HG03280 (cell line): ENCODE results near the gene GRIK3.

Experiments used
- ATAC-seq: cut with Tn5 transposase; IDR thresholded peaks from one replicate; pipeline ENCODE4 v1.9.1; 2021; ENCODE audit warnings: mild to moderate bottlenecking, moderate library complexity; ENCODE audit not compliant: unreplicated experiment

The GRIK3 gene

DNA sequence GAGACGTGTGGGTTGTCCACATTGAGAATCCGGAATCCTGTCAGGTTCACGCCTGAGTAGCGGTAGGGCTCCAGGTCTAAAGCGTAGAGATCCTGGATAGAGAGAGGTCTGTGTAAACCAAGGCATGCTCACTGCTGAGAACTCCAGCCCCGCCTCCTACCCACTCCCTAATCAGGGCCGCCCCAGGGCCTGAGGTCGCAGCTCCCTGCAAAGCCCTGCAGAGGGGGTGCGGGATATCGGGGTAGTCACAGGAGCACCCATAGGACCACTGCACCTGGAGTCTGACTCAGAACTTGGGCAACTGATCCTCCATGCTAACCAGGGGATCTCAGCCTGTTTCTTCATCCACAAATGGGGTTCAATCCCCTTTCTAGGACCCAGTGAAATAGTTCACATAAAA, 174.4 kb downstream of the GRIK3 start:
- no peak for ATAC-seq

DNA sequence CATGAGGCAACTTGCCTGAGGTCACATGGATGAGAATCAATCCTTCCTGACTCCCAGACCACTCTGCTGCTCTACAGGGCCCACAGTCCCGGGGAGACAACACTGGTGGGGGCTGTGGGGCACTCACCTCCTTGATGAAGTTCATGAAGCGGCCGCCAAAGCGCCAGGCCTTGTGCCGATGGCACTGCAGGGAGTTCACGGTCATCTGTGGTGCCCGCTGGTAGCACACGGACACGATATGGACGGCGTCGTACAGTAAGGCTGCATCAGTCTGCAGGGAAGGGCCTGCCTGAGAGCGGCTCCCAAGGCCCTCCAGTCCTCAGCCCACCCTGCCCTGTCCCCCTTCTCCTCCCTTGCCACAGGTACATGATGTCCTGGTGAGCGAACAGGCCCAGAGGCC, 175.3 kb downstream of the GRIK3 start:
- ATAC-seq: no peak

GRCh38 chr1:36858553-36858952, 175.8 kb downstream of the GRIK3 start:
- ATAC-seq: no peak

DNA sequence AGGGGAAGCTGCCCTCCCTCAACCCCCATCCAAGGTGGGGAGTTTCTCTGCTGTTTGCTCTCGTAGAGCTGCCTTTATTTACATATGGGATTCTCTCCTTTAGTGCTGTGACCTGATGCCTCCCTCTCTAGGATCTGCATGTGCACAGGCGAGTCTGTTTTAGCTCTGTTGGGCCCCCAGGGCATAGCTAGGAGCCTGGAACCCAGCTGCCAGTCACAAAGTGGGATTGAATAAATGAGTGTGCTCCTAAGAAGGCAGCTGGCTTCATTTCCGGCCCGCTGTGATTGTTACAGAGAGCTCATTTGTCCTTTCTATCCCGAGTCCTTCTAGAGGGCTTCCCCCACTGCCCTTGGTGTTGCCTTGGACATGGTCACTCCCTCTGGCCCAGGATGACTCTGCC, 176.6 kb downstream of the GRIK3 start:
- no peak for ATAC-seq

DNA sequence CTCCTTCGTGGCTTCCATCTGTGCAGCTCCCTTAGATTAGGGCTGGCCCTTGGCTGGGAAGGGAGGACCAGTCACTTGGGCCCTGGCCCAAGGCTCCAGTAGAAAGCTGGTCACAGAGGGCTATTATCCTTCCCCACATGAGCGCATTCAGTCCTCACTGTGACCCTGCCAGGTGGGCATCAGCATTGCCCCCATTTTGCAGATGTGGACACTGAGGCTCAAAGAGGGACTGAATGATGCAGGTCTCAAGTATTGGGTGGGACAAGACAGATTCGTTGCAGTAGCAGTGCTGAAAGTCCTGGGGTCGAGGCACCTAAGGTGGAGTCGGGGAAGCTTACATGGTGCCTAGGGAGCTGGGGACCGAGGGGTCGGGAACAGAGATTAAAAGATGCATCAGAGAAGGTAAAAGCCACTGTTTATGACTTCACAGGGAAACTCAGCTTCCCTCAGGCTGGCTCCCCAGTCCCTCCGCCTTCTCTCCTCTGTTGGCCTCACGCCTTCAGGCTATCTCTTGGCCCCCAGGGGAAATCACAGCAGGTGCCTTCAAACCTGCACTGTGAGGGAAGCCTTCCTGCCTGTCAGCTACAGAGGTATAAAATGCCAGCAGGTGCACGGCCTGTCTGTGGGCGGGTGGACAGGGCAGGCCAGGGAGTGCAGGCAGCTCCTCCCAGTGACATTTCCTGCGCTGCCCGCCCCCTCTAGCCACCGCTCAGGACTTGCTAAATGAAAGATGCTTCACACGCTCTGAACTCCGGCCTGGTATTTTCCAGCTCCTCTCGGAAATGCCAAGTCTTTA, 178.4 kb downstream of the GRIK3 start:
- ATAC-seq: no peak

GRCh38 chr1:36853638-36854037, 180.7 kb downstream of the GRIK3 start:
- no peak for ATAC-seq

- ATAC-seq: no peak
Observed at GRCh38 chr1:36852586-36852985, 181.7 kb downstream of the GRIK3 start.

DNA sequence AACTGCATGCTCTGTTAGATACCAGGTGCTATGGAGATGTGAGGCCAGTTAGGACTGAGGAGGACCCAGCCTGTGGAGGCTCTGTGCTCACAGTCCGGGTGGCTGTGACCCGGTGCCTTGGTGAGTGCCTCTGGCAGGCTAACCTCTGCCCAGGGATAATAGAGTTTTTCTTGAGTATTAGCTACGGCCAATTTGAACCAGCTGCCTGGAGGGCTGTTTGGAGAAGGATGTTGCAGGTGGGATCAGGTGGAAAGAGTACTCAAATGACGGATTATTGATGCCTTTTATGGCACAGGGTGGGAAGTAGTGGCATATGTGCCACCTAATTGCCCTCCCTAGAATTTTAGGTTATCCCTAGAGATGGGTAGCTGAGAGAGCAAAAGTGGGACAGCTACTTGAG, 182.7 kb downstream of the GRIK3 start:
- ATAC-seq: no peak

GRCh38 chr1:36851087-36851486, 183.2 kb downstream of the GRIK3 start:
- ATAC-seq: no peak

GRCh38 chr1:36849956-36850355, 184.4 kb downstream of the GRIK3 start:
- ATAC-seq: no peak

- no peak for ATAC-seq
Observed at GRCh38 chr1:36847761-36848160, 186.6 kb downstream of the GRIK3 start.

DNA sequence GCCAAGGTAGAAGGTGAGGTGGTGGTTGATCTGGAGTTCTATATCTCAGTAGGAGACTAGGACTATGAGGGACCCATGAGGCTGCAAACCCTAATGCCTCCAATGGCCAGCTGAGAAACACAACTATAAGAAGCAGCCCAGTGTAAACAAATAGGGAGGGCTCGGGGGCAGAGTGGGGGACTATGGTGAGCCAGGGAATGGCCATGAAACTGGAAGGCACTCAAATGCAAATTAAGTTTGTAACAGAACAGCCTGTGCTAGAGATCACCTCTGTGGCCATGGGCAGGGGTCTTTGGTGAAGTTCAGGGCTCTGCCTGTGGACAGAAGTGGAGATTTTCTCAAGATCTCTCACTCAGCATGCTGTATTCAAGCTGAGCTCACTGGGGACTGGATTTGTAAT, 187.1 kb downstream of the GRIK3 start:
- no peak for ATAC-seq

- ATAC-seq: no peak
Observed at GRCh38 chr1:36846357-36846756, 188.0 kb downstream of the GRIK3 start.

DNA sequence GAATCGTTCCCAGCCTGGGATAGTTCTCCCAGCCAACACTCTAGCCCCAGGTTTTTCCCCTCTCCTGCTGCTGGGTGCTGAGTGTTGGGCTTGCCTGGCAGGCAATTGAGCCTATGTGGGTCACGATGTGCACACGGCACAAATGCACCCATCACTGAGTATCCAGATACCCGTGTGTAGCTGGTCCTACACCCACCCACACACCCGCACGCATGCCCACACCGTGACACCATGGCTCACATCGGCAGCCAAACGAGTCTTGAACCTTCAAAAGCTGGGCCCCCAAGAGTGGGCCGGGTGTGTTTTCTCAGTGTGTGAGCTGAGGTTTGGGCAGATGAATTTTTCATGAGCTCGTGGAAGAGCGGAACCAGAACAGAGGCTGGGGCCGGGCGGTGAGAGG, 188.5 kb downstream of the GRIK3 start:
- no peak for ATAC-seq

GRCh38 chr1:36844917-36845316, 189.4 kb downstream of the GRIK3 start:
- no peak for ATAC-seq

- no peak for ATAC-seq
Observed at GRCh38 chr1:36843906-36844610, 190.3 kb downstream of the GRIK3 start.

GRCh38 chr1:36843027-36843426, 191.3 kb downstream of the GRIK3 start:
- ATAC-seq: no peak

GRCh38 chr1:36842448-36842847, 191.9 kb downstream of the GRIK3 start:
- ATAC-seq: no peak

- ATAC-seq: no peak
Observed at GRCh38 chr1:36839485-36839884, 194.8 kb downstream of the GRIK3 start.

- no peak for ATAC-seq
Observed at GRCh38 chr1:36838888-36839287, 195.4 kb downstream of the GRIK3 start.

DNA sequence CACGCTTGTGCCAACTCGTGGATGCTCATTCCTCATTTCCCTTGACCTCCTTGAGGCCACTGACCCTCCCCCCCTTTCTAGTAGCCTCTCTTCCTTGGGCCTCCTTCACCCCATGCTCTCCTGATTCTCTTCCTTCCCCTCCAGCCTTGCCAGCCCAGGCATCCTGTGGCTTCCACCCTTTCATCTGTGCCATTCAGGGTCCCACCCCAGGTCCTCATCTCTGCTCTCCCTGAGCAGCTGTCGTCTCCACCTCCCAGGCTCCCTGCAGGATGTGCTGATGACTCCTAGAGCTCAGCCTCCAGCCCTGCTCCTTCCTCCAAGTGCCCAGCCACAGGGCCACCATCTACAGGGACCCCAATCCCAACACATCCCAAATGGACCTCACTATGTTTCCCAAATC, 197.4 kb downstream of the GRIK3 start:
- ATAC-seq: no peak

GRCh38 chr1:36836196-36836883, 198.0 kb downstream of the GRIK3 start:
- ATAC-seq: no peak
